Stimulated activated CD4-positive, alpha-beta T cell treated with anti-CD3 and anti-CD28 coated beads, Interleukin-2, amount 100 ng/mL, for 48 hours (primary cell): ENCODE data around the gene TMEM223.
"Not testable (repeated sequence)": the region's sequence is repeated elsewhere in the genome, so short reads cannot be mapped to it uniquely, and the experiment has no call there.

Experiments used
- DNase-seq, 2 donors: peaks; one replicate each; pipeline ENCODE4 v3.0.0-alpha.2; 2020

Gene TMEM223

DNA sequence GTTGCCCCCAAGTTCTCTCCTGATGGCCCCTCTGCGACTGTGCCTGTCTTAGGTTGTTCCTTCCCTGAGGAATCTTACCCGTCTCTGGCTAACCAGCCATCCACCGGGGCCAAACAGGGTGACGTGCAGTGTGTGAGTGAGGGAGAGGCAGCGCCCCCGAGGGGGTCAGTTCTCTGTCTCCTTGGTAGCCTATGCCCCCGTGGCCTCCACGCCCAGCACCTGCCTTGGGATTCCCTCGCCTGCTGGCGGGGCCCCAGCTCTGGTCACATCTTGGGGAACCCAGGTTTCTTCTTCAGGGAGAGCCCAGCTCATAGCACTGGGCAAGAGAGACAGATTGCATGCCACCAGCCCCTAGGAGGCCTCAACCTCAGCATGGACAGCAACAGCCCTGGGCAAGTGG, 7.7 kb upstream of the TMEM223 start:
- no peak for DNase-seq

DNA sequence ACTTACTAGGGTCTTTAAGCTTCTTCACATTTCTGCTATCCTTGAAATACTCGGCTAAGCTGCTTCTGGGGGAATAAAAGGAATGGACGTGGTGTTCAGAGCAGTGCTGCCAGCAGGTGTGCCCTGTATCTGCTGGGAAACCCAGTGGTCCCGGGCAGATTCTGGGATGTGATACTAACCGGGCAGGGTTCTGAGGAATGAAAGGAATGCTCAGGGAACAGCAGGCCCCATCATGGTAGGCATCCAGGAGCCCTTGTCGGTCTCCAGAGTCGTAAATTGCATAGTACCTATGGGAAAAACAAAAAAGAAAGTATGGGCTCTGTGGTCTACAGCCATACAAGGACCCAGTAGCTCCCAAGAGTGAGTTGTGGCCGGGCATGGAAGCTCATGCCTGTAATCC, 4.5 kb upstream of the TMEM223 start:
- DNase-seq: no peak

DNA sequence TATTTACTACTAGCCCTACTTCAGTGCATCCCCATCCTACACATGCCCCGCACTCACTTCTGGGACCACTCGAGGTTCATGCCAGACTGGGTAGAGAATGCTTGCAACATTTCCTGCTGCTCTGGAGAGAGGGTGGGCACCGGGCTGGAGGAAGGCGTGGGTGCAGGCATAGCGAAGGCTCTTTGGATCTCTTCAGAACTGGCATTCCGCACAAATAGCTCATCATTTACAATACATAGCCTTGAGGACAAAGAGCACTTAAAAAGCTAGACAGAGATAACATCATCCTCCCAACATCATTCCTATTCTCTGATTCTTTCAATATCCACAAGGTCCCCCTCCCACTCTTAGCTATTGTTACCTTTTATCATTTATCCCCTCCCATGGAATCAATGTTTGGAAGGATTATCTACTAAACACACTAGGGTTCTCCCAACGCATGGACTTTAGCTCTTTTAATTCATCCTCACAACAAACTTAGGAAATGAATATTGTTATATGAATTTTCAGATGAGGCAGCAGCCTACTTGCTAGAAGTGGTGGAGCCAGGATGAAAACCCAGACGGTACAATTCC, 2.5 kb upstream of the TMEM223 start:
- DNase-seq: no peak

DNA sequence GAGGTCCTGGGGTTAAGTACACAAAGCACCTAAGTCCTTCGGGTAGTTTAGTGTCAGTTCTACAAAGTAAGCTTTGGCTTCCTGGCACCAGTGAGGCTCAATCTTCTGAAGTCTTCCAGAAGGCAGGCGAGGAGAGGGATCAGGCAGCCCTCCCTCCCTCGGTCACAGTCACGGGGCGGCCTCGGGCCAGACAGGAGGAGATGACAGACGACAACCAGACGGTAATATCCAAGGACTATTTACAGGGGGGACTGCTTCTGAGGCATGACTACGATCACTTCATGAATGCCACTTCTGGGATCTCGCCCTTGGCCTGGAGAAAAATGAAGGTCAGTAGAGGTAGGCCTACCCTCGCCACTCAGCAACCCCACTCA, 383 bp upstream of the TMEM223 start:
- DNase-seq: no peak

DNA sequence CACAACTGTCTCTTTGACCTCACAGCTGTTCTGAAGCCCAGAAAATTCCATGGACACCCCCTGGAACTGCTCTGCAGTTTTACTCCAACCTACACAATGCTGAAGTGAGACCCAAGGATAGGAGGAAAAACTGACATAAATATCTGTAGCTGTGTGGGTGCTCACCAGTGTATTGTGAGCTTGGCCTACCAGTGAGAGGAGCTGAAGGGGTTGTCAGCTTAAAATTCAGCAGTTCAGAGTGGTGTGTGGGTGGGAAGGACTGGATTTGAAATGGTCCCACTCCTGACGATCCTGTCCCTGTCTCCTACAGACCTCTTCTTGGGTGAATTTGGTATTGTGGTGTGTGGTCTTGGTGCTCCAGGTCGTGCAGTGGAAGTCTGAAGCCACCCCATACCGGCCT, 2.2 kb downstream of the TMEM223 start:
- DNase-seq: no peak

DNA sequence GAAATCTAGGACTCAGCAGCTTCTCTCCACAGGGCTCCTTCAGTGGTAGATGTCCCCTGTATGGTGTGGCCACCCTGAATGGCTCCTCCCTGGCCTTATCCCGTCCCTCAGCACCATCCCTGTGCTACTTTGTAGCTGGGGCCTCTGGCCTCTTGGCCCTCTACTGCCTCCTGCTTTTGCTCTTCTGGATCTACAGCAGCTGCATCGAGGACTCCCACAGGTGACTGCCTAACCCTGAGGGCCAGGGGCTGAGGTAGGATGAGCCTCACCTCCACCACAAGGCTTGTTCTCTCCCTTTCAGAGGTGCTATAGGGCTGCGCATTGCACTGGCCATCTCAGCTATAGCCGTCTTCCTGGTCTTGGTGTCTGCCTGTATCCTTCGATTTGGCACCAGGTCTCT, 2.8 kb downstream of the TMEM223 start:
- DNase-seq: no peak

DNA sequence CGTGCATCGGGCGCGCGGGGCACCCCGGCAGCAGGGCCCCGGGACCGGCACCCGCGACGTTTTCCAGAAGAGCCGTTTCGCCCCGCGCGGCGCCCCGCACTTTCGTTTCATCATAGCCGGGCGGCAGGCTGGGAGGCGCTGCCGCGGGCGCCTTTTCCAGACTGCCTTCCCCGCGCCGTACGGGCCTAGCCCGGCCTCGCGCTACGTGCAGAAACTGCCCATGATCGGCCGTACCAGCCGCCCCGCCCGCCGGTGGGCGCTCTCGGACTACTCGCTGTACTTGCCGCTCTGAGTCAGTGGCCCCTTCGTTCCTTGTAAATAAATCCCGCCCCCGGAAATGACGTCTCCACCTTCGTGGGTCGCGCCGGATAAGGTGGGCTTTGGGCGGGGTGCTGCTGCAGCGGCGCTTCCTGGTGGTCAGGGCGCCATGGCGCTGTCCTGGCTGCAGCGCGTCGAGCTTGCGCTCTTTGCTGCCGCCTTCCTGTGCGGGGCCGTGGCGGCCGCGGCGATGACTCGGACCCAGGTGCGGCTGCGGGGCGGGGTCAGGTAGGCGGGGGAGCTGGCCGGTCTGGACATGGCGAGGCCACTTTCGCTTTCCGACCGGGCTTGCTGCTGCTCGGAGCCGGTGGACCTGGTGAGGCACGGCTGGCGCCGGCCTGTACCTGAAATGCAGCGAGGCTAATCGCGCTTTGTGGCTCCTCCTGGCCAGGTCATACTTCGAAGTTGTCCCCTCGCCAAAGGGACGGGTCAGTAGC, 4.6 kb downstream of the TMEM223 start, which contains the start of gene TMEM179B:
Gene TMEM179B, plus strand, starts transcription at position 398 of the 755 bp plus-strand sequence. Its CDS starts 30 bp downstream, at position 428.
- peak; percentile 95 to 99 for DNase-seq

DNA sequence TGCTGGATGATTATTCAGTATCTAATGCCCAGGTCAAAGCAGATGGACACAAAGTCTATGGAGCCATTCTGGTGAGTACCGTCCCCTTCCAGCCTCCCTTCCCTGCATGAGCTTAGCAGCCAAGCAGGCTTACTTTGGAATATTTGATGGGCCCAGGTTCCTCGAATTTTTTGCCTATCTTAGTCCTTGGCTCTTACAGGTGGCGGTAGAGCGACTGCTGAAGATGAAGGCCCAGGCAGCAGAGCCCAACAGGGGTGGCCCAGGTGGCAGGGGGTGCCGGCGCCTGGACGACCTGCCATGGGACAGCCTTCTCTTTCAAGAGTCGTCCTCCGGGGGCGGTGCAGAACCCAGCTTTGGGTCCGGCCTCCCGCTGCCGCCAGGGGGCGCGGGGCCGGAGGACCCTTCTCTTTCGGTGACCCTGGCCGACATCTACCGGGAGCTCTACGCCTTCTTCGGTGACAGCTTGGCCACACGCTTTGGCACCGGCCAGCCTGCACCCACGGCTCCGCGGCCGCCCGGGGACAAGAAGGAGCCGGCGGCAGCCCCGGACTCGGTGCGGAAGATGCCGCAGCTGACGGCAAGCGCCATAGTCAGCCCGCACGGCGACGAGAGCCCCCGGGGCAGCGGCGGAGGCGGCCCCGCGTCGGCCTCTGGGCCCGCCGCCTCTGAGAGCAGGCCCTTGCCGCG, 5.3 kb downstream of the TMEM223 start:
- DNase-seq: peak; percentile 79 to 82

DNA sequence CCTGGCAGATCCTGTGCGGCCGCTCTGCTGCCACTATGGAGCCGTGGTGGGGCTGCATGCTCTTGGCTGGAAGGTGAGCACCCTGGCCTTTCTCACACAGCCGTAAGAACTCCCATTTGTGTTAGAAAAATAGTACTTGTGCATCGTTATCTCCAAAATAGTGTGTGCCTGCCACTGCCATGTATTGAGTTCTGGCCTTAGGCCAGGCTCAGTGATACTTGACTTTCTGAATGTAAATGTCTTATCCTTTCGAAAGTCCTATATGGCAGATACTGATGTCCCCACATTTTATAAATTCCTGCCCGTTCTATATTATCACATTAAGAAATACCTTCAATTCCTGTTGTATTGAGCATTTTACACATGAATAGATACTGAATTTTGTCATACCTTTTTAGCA, 9.1 kb downstream of the TMEM223 start:
- no peak for DNase-seq

DNA sequence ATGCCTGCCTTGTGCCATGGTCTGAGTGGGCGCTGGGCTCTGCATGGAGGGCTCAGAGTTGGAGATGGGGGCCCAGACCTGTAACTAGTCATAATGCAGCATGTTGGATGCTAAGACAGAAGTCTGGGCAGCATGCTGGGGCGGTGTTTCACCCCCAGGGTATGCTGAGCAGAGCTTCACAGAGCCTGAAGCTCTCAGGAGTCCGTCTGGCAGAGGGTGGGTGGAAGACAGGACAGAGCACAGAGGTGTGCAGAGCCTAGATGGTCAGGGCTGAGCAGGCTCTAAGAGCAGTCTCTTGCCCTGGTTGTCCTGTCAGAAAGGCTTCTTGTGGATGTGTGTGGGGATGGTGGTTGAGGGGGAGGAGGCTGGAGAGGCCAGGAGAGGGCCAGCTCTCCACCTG, 13.4 kb downstream of the TMEM223 start:
- DNase-seq: no peak

DNA sequence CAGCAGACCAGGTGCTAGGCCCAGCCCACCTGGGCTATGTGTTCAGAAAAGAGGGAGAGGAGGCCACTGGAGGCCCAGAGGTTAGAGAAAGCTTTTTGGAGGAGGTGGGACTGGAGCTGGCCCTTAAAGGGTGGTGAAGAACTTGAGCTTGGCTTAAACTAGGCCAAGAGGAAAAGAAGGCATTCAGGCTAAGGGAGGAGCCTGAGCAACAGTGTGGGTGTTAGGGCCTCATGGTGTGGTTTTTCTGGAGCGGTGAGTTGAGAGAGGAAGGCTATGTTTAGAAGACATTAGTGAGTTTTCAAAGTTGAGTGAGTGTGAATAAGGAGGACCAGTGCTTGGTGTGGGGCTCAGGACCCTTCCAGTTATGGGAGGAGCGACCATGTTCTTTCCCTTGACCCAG, 14.4 kb downstream of the TMEM223 start:
- DNase-seq: no peak

DNA sequence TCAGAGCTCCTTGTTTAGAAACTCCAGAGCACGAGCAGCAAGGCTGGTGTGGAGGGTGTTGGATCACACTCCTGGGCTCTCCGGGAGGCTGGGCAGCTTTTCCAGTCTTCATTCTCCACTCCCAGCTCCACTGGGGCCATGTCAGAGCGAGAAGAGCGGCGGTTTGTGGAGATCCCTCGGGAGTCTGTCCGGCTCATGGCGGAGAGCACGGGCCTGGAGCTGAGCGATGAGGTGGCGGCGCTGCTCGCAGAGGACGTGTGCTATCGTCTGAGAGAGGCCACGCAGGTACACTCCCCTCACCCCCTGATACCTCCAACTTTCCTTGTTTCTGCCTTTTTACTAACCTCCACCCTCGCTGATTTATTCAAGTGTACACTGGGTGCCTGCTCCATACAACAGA, 16.2 kb downstream of the TMEM223 start:
- no peak for DNase-seq

DNA sequence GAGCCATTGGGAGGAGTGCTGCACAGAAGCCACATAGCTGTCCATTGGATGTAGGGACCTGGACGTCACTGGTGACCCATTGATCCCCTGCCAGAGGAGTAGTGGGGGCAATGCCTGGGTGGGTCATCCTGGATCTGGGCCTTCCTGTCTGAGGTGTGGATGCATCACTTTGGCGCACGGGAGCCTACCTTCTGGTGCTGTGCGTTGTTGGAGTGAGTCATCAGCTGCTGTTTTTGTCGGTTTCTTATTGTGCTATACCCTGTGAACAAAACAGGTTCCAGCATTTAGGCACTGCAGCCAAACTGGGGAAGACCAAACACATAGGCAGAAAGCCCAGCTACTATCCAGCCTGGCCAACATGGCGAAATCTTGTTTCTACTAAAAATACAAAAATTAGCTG, 17.4 kb downstream of the TMEM223 start:
- no peak for DNase-seq

DNA sequence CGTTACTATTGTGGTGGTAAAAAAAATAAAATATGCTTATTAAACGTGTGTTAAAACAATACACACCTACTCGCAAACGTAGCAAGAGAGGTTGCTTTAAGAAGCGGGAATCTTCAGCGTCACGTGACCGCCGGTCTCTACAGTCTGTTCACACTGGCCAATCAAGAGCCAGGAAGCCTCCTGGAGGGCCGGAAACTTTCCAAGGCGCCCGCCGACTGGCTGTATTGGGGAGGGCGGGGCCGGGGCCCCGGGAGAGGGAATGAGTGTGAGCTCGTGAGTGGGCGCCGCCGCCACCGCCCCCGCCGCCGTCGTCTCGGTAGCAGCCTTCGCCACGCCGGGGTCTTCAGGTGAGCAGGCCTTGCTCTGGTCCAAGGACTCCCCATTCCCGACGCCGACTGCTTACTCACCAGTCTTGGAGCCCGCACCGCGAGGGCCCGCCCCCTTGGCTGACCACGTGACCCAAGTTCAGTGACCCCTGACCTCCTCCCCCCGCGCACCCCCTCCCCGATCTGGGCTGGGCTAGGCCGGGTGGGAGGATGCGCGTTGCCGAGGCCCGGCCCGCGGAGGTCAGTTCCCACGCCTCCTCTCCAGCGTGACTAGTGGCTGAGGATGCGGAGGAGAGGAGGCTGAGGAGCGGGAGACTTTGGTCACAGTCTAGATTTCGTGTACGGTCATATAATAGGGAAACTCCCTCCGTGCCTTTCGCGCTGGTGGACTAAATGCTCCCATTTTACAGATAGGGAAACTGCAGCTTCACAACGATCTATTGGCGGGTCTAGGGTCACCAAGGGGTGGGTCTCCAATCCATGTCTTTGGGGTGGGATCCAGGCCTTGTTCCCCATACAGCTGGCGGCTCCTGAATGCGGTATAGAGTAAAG, 20.4 kb downstream of the TMEM223 start, which contains the start of gene TAF6L:
Gene TAF6L, plus strand, starts transcription at position 253 of the 878 bp plus-strand sequence. CDS start 4,388 bp downstream, outside the sequence.
- peak; percentile 94 to 97 for DNase-seq

DNA sequence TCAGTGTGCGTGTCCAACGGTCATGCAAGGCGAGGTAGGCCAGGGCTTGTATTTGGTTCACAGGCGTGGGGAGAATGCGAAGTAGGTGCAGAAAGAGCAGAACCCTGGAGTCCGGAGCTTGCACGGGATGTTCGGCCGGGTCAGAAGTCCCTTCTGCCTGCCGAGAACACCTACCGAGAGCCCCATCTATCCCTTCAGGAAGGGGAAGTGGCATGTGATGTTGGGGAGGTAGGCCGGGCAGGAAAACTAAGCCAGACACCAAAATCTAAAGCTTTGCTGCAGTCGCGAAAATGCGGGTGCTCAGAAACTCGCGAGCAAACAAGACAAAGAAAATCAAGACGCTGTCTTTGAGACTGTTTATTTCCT, 21.0 kb downstream of the TMEM223 start:
- no peak for DNase-seq

DNA sequence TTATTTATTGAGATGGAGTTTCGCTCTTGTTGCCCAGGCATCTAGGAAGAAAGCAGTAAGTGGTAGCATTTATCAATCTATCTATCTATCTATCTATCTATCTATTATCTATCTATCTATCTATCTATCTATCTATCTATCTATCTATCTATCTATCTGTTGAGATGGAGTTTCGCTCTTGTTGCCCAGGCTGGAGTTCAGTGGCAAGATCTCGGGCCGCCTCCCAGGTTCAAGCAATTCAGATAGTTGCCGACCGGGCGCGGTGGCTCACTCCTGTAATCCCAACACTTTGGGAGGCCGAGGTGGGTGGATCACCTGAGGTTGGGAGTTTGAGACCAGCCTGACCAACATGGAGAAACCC, 31.0 kb downstream of the TMEM223 start:
- not testable (repeated sequence) for DNase-seq

DNA sequence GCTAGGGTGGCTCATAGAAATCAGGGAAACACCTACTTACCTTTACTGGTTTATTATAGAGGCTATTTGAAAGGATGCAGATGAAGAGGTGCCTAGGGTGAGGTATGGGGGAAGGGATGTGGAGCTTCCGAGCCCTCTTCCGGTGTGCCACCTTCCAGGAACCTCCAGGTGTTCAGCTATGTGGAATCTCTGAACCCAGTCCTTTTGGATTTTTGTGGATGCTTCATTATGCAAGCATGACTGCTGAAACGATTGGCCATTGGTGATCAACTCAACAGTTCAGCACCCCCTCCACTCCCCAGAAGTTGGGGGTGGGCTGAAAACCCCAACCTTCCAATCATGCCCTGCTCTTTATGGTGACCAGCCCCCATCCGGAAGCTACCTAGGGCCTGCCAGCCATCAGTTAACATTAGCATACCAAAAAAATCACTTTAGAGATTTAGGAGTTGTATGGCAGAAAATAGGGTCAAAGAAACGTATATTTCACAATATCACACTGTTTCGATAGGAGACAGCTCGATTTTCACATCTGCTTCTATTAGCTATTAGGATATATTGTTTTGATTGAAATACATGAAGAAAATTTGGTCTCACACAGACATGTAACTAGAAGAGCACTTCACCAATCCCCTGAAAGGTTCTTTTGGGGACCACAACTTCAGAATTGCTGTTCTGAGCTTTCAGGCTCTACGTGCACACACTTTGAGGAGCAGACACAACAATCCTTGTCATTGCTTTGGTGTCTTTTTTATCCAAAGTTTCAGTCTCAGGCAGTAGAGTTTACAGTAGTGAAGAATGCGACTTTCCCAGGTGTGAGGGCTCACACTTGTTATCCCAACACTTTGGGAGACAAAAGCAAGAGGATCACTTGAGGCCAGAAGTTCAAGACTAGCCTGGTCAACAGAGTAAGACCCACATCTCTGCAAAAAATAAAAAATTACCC, 33.7 kb downstream of the TMEM223 start:
- DNase-seq: no peak

DNA sequence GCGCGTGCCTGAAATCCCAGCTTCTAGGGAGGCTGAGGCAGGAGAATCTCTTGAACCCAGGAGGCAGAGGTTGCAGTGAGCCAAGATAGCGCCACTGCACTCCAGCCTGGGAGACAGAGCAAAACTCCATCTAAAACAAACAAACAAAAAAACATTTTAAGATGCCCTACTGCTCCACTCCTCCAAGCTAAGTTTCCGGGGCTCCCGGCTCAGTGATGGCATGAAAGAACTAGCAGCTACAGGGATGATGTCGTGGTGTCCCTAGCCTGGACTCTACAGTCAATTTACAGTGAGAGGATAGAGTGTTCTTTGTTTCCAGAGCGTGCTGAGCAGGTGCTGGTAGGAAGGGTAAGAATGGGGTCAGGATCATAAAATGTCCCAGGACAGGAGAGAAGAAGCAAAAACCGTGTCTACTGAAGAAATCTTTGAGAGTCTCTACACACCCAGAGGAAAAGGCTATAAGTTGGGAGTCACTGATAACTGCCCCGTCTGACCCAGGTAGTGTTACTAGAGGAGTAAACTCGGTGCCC, 36.7 kb downstream of the TMEM223 start:
- no peak for DNase-seq

DNA sequence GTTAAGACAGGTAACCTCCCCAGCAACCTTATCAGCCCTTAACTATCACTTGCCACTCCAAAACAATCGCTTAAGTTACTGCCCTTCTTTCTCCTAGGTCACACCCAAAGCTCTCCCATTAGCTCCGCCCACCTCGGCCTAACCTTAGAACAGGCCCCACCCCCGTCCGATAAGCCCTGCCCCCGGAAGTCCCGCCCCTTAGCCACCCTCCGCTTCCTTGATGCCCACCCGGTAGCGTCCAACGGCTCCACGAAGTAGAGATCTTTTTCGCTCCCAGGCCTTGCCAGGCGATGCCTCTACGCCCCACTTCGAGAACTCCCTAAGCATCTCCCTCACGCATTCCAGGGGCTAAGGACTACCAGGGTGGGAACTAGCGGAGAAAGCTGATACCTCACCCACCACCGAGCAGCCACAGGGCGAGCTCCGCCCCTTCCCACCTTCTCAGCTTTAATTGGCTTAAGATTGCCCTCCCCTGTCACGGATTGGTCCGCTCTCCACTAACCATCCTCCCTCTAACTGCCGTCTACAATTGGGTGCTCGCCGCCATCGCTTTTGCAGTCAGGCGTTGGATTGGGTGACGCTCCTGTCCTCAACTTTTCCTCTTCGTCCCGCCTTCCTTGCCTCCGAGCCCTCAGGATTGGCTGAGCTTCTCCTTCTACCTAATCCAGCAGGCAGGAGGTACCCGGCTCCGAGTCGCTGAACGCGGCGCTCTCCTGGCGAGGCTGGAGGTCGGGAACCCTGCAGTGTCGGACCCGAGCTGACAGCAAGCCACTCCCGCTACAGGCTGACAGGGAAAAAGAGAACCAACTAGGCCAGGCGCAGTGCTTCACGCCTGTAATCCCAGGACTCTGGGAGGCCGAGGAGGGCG, 37.8 kb downstream of the TMEM223 start, which contains the start of gene ZBTB3:
Gene ZBTB3, minus strand, starts transcription at position 425 of the 868 bp plus-strand sequence. CDS start 496 bp downstream, outside the sequence.
- DNase-seq: peak; percentile 96 to 97

DNA sequence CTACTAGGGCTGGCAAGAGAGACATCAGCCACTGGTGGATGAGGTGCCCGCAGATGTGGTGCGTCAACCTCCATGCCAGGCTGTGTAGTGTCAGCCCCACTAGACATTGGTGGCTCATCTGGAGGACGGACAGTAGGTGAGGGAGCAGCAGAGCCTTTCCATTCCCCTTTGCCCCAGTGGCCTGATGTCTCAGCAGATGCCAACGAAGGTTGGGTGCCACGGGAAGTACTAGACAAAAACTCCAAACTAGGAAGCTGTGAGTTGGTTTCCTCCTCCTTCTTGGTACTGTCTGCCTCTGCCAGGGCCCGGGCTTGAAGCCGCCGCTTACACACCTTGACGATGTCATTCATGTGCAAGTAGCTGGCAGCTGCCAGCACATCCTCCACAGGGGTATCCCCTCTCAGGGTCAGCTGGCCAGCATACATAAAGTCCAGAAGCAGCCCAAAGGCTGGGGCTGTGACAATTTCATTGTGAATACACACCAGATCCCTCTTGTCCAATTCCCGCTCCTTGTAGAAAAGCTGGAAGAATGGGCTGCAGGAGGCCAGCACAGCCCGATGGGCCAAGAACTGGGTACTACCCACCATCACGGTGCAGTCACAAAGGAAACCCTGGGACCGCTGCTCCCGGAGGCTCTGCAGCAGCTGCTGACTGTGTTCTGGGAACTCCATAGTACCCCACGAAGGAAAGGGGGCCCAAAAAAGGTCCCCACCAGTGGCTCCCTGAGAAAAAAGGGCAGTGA, 38.6 kb downstream of the TMEM223 start:
- no peak for DNase-seq
